GM18498 (cell line): Measurements from ENCODE around the gene ZFHX3.

Experiments used
- ATAC-seq: cut with Tn5 transposase; IDR thresholded peaks from one replicate; pipeline ENCODE4 v1.9.1; 2021; ENCODE audit warnings: mild to moderate bottlenecking, moderate library complexity; ENCODE audit not compliant: unreplicated experiment

The ZFHX3 gene

DNA sequence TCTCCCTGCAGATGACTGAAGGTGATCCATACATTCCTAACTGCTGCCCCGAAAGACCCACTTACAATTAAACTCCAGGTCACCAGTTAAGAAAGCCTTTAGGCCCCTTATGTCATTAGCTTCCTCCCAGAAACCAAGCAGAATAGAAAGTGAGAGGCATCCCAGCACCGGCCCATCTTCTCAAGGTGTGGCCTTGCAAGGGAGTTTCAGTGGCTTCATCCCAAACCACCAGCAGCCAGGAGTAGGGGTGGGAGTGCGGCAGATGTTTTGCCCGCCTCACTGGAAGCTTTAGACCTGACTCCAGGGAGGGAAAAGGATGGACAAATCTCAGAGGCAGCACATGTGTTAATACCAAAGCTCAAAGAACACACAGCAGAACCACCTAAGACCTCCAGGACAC, 5.1 kb downstream of the ZFHX3 start:
- ATAC-seq, result no peak

DNA sequence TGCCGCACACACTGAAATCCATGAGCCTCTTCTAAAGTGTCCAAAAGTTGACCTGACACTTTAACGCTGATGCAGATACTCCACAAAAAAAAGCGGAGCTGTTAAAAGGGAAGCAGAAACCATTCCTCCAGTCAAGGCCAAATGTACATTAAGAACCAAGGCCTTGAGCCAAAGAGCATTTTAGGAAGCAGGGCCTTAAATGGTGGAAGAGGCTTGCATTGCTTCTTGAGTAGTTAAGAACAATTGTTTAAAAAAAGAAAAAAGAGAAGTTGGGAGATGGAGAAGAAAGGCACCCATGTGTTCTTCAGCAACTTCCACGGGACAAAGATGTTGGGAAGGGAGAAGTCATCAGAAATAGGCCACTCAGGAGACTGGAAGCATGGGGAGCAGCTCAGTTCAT, 6.3 kb downstream of the ZFHX3 start:
- ATAC-seq, result no peak

DNA sequence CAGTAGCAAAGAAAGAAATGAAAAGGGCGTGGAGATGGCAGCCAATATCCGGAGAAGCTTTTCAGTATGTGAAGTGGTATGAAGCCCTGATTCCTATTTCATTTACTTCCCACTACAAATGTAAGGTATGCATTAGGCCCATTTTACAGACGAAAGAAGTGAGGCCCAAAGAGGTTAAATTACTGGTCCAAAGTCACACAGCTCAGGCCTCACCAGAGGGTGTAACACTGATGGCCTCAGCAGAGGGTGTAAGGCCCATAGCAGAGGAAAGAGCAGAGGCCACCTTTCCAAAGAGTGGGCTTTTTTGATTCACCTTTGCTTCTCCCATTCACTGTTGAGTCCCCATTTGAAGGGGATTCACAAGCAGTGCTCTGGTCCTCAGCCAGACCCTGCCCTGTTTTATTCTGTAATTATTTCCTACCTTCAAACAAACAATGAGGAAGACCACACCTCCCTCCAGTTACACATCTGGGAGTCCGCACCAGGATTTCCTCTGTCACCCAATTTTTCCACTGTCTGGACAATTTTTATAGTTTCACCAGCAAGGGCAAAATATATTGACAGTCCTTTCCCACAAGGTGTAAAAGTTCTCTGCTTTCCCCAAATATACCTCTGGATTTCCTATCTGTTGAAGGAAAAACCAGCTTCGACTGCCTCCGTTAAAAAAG, 7.1 kb downstream of the ZFHX3 start:
- no peak for ATAC-seq

DNA sequence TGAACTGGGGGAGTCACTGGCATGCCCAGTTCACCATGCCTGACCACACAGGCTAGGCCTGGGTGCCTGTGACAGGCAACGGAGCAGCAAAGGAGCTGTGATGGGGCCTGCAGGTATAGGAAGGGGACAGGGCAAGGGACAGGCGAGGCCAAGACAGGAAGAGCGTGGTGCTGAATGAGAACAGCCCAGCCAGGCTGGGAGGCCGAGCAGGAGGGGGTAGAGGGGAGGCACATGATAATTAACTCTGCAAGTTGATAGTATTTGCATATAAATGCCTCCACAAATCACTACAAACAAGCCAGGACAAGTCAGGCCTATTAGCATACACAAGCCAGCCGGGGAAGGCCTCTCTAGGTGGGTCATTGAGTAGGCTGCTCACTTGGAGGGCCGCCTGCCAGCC, 7.8 kb downstream of the ZFHX3 start:
- ATAC-seq, result no peak

DNA sequence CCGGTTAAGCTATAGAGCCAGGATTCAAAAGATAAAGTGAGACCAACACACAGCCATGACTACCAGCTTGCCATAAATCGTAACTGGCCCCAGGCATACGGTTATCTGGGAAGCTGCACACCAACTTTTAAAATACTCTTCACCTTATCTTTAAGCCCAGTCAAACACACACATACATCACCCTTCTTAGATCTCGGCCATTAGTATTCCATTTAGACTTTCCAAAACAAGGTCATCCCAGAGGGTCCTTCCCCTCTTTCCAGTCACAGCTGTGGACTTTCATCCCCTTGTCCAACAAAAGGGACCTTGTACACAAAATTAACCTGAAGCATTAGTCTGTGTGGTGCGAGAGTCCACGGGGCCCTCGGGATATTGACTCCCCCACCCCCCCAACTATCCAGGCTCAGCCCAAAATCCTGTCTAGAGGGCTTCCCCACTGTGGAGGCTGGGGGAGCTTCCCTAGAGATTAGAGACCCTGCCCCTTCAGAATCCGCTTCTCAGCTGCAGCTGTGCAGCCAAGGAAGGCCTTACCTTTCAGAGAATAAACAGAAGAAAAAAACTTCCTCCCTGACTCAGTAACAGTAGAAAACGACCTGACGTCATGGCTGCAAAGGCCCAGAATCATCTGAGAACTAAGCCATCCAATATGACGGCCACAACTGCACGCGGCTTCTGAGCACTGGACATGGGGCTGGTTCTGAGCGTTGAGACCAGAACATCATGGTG, 9.9 kb downstream of the ZFHX3 start:
- ATAC-seq, result no peak

DNA sequence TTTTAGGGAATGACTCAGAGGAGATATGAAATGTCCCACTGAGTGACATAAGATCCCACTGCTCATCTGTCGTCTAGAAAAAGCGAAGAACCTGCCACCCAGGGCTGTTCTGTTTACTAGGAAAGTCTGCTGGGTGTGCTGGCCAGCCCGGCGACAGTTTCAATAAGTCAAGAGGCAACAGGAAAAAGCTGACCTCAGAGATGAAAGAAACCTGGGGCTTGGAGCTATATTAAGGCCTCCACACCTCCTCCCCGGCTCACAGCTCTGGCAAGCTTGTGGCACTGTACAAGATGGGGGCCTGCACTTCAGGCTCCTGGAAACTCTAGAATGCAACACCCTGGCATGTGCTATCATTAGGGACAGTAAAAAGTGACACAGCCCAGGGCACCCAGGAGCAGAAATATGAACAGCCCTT, 10.6 kb downstream of the ZFHX3 start:
- peak; percentile 44 for ATAC-seq

DNA sequence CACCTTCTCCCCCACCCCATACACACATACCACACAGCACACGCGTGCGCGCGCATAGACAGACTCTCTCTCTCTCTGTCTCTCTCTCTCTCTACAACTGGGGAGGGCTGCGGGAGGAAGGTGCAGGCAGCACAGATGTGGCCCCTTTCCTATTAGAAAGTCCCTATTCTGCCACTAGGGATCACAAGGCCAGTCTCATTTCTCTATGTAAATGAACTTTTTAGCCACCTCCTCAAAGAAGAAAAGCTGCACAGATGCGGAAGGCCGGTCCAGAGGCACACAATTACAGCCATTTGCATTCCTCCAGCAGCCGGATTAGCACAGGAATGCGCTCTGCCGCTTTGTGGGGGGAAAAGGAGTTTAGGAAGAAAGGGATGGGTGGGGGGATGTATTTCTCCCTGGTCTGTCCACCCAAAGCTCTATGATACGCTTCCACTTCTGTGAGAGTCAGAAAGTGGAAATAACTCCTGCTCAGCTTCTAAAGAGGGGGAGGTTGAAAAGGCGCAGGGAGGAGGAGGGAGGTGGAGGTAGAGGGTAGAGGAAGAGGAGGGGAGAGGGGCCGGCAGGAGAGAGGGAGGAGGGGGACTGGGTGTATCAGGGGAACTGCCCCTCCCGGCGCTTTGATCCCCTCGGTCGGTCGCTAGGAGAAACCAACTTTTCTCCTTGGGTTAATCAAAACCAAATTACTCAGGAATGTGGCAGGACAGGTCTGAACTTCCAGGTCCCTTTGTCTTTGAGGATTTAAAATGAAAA, 11.7 kb downstream of the ZFHX3 start:
- ATAC-seq, result peak; percentile 77

DNA sequence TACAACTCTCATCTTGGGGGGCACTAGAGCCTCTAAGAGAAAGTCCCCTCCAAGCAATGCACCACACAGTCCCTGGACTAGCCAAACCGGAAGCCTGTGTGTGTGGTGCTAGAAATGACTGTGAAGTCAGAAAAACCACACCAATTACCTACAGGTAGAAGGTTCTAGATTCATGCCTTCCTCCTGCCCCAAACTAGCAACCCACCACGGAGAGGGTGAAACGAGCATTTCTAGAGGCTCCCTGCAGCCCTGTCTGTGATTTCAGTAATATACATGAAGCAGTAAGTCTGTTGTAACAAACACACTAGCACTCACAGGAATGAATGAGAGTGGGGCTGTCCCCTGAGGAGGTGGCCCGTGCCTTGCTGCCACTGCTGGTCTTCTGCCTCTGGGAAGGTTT, 13.6 kb downstream of the ZFHX3 start:
- peak; percentile 36 for ATAC-seq

DNA sequence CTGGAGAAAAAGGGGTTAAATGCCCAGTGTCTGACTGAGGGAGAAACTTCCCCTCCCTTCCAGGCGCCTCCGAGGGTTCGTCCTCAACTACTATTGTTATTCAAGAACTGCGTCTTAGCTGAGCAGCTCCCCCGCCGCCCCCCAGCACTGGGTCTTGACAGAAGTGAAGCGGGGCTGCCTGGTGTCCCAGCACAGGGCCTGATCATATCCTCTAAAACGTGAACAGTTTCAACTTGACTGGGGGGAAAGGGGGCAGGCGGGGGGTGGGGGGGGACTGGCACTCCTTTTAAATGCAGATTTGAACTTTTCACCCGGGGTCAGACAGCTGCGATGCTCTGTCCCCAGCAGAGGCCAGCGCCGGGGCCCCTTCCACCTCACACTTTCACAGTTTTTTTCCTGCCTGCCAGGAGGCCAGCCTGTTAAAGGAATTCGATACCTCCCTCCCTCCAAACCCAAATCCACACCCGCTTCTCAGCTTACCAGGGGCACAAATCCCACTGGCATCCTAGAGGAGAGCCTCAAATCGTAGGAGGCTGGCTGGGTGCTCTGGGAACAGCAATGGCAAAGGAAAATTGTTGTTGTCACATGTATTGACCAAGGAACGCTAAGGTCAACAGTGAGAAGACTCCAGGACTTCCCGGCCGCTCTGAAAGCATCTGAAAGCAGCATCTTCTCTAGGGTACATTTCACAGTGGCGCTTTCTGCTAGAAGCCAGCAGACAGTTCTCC, 14.5 kb downstream of the ZFHX3 start:
- no peak for ATAC-seq

DNA sequence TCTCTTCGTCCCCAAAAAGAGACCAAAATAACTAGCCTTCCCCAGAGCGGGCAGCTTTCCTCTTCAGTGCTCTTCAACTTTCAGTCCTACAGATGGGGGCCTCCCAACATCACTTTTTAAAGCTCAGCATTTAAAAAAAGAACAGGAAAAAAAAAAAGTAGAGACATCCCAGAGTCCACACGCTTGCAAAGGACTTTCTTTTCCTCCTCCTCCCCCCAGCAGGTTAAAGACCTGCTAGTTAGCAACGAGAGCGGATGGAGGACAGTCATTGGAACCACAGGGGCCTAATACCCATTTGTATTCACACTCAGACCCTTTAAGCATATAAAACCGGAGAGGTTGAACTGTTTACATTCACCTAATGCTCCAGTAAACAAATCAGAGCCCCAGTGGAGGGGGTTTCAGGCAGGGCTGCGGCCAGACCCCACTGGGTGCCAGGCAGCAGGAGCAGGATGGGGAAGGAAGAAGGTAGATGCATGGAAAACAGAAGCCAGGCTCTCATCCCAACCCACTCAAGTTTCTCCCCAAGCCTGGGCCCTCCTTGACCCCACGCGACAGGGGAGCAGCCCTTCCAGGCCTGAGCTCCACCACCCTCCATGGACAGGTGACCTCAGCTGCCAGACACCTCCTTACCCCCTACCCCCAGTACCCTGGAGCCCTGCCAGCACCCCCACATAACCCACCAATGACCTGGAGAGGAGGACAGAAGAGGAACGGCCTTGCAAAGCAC, 15.2 kb downstream of the ZFHX3 start:
- no peak for ATAC-seq

DNA sequence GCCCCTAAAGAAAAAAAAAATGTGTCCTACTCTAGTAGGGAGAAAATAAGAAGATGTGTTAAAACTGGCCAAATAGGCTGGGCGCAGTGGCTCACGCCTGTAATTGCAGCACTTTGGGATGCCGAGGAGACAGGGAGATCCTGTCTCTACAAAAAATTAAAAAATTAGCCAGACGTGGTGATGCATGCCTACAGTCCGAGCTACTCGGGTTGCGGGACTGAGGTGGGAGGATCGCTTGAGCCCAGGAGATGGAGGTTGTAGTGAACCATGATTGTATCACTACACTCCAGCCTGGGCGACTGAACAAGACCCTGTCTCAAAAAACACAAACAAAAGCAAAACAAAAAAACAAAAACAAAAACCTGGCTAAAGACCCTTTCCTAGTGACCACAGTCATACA, 15.9 kb downstream of the ZFHX3 start:
- ATAC-seq, result no peak

DNA sequence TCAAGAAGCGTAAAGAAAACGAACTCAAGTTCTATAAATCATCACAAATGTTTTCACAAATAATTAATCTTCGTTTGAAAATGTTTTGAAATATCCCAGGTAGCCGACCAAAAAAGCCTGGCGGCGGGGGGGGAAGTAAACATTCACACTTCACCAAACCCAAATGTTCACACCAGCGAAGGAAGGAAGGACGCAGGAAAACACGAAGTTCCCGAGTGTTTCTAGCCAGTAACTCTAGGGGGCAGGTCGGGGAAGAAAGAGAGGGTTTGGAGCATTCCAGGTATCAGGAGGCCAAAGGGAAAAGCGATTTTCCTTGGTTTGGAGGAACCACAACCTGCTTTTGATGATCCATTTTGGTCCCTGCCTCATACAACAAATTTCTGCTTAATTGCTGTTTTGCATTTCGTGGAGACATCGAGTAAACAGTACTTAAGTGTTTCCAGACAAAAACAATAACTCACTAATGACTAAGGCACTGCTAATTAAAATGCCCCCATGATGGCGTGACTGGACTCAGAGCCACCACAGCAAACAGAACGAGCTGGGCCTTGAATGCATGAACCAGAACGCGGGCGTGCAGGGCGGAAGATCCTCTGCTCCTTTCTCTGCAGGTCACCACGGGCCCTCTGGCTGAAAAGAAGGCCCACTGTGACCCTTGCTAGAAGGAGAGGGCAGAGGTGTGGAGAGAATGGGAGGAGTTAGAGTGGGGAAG, 16.6 kb downstream of the ZFHX3 start:
- ATAC-seq, result no peak

DNA sequence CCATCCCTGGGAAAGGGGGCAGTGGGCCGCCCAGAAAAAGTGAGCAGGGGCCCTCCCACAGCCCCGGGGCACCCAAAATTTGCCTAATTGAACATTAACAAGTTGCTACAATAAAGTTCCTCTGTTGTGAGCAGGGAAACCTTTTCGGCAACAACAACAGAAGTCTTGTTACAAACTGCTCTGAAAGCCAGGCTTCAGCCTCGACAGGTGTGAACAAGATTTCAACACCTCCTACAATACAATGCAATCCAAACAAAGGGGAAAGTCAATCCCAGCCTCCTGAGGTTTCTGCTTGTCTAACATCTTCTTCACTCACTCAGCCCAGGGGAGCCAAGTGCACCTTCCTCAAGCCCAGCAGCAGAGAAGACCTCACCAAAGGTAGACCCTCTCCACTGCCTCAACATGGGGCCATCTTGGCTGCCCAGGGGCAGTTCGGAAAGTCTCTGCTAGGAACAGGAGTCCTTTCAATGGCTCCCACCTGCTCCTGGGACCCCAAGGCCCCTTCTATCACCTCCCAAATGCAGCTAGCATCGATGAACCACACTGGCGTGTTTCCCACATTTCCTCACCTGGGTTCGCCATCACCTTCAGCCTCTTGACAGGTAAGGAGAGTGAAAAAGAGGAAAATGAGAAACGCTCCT, 19.1 kb downstream of the ZFHX3 start:
- no peak for ATAC-seq

DNA sequence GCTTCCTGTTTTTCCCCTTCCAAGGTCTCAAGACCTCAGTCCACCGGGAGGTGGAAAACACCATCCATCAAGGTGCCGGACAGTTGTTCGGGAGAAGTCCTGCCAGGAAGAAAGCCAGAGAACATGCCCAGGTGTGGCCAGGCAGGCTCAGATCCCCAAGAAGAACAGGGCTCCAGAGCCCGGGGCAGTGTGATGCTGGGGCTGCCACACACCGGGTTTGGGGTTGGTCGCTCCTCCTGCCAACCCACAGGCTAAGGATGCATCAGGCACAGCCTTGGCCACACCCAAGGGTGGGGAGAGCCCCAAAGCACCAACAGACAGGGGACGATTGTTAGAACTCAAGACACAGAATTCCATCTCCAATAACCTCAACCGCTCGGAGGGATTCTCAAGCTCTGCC, 19.7 kb downstream of the ZFHX3 start:
- ATAC-seq, result no peak

DNA sequence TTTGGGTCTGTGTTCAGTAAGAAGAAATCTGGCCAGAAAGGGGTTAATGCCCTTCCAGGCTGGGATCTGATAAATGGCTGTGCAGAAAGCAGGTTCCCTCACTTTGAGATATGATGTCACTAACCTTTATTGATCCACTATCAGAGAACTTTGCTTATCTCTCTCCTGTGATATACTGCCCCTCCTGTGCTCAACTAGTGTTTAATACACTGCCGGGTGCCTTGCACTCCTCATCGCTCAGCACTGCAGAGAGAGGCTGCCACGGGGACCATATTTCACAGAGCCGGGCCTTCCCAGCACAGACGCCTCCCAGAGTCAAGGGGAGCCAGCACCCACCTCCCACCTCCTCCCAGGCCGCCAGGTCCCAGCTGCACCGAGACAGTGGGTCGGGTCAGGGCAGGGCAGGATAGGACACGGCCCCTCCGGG, 20.2 kb downstream of the ZFHX3 start:
- no peak for ATAC-seq

DNA sequence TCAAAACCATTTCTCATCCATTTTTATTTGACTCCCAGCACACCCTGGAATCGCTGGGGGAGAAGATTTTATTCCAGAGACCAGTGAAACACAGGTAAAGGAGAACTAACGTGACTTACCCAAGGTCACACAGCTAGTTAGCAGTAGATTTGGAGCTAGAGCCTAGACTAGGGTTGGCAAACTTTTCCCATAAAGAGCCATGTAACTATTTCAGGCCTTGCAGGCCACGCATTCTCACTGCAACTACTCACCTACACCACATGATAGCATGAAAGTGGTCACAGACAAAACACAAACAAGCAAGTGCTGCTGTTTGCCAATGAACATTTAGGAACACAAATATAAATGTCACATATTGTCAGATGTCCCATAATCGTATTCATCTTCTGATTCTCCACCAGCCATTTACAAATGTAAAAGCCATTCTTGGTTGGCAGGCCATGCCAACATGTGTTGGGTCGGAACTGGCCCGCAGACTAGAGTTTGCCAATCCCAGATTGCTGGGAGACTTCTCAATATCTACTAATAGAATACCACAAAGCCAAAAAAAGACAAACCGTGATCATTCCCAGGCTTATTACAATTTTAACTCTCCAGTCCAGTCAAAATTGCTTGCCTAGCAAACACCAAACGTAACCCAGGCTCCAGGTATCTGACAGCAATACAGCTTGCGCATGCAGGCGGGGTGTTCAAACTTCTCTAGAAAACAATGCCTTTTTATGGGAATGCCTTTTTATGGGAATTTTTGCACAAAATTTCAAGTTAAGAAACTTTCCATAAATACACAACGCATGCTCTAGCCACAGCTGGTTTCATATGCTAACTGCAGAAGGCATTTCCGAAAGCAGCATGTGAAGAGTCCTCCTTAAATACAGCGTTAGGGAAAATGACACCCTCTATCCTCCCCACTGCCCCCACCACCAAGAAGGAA, 20.9 kb downstream of the ZFHX3 start:
- ATAC-seq, result no peak

DNA sequence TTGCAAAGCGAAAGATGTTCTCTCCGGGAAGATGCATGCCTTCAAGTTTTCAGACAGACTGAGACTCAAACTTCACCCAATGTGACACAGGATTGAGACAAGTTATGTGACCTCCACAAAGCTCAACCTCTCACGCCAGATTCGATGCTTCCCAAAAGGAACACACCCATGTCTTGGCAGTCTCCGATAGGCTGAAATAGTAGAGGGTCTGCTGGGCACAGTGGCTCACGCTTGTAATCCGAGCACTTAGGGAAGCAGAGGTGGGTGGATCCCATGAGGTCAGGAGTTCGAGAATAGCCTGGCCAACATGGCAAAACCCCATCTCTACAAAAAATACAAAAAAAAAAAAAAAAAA, 22.1 kb downstream of the ZFHX3 start:
- no peak for ATAC-seq

DNA sequence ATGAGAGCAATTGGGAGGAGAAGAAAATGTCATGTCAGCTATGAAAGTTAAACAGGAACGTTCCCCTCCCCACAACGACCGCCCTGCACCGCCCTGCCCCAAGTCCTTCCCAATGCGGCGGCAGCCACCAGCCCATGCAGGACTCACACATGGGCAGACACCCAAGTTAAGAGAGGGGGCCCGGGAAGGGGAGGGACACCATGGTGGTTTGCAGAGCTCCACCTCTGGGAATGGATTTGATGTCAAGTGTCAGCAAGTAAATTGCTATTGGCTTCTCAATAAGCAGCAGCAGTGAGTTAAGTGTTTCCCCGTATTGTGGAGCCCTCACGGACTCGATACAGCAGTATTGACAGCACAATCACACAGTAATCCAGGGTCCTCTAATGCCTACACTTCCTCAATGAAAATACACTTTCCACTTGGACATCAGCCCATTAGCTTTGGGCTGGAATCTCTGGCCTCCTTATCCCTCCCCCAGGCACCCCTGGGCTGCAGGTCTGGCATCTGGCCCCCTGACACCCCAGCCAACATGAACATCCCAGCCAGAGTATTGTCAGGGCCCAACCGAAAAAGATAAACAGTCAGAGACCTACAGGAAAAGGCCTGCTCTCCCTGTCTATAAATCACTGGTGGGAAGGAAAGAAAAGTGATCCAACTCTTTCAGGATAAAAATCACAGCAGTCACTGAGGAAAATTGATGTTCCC, 22.6 kb downstream of the ZFHX3 start:
- ATAC-seq, result no peak
